Measurements from ENCODE around the gene BRD3OS.

DNA sequence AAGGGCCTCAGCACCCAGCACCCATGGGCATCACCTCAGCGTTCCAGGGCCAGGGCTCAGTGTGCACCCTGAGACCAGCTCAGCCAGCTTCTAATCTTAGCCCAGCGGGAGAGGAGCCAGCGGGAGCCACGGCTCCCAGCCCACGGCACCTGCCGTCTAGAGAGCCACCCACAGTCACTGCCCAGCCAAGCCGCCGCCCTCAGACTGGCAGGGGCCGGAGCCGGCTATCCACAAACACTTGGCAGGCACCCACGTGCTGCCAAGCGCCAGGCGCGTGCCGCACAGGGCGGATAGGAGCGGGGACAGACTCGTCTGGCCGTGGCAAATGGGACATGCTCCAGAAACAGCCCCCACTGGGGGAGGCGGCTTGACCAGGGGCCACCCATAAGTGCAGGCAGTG, 24.0 kb downstream of the BRD3OS start:
- TF ChIP-seq, protein P1, sequence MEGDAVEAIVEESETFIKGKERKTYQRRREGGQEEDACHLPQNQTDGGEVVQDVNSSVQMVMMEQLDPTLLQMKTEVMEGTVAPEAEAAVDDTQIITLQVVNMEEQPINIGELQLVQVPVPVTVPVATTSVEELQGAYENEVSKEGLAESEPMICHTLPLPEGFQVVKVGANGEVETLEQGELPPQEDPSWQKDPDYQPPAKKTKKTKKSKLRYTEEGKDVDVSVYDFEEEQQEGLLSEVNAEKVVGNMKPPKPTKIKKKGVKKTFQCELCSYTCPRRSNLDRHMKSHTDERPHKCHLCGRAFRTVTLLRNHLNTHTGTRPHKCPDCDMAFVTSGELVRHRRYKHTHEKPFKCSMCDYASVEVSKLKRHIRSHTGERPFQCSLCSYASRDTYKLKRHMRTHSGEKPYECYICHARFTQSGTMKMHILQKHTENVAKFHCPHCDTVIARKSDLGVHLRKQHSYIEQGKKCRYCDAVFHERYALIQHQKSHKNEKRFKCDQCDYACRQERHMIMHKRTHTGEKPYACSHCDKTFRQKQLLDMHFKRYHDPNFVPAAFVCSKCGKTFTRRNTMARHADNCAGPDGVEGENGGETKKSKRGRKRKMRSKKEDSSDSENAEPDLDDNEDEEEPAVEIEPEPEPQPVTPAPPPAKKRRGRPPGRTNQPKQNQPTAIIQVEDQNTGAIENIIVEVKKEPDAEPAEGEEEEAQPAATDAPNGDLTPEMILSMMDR (IDR thresholded peaks at IDR 0.05) = no peak
- TF ChIP-seq POLR2A (IDR thresholded peaks at IDR 0.05) (no peak), EP300 (IDR thresholded peaks at IDR 0.05) (no peak)

Data from ovary (tissue), 3 donors.